ENCODE measurements around the gene ACTN2.

- TF ChIP-seq CTCF (IDR thresholded peaks at IDR 0.05; ENCODE audit: extremely low read depth in 1 of 2, insufficient read depth in 1 of 2, low read depth in 1 of 2, low read length in 2 of 2) (no peak), POLR2AphosphoS5 (IDR thresholded peaks at IDR 0.05; ENCODE audit: insufficient read depth, low read depth, low read length) (no peak), POLR2A (IDR thresholded peaks at IDR 0.05; ENCODE audit: low read depth, low read length) (no peak), MYC (IDR thresholded peaks at IDR 0.05; ENCODE audit: low read depth, low read length) (no peak)
Measured at GRCh38 chr1:236720206-236720605, 33.9 kb downstream of the ACTN2 start.

All from endothelial cell of umbilical vein (primary cell).